Glutamatergic neuron (in vitro differentiated cells): Measurements from ENCODE around the gene RPS6KA1. TPM values are rescaled to one million over a fixed set of nuclear protein-coding genes. Genes with fewer than 3 reads are reported as not detected.

Experiments
- DNase-seq: peaks from one replicate; pipeline ENCODE4 v3.0.0; 2022
- H3K27ac Mint-ChIP-seq: one replicate; pipeline ENCODE4 v1.8.0; 2020; ENCODE audit warnings: mild to moderate bottlenecking, mixed read lengths, inconsistent platforms; ENCODE audit not compliant: unreplicated experiment
- H3K27me3 Mint-ChIP-seq: one replicate; pipeline ENCODE4 v1.8.0; 2020; ENCODE audit warnings: mild to moderate bottlenecking, moderate library complexity, mixed read lengths, inconsistent platforms; ENCODE audit not compliant: unreplicated experiment
- H3K36me3 Mint-ChIP-seq: one replicate; pipeline ENCODE4 v1.8.0; 2020; ENCODE audit warnings: mild to moderate bottlenecking, mixed read lengths, inconsistent platforms; ENCODE audit not compliant: unreplicated experiment
- H3K4me1 Mint-ChIP-seq: one replicate; pipeline ENCODE4 v1.8.0; 2020; ENCODE audit warnings: mild to moderate bottlenecking, low read depth, mixed read lengths, inconsistent platforms; ENCODE audit not compliant: unreplicated experiment
- H3K4me3 Mint-ChIP-seq: one replicate; pipeline ENCODE4 v1.8.0; 2020; ENCODE audit warnings: mild to moderate bottlenecking, mixed read lengths, inconsistent platforms; ENCODE audit not compliant: unreplicated experiment
- H3K9me3 Mint-ChIP-seq: one replicate; pipeline ENCODE4 v1.8.0; 2020; ENCODE audit warnings: mild to moderate bottlenecking, moderate library complexity, mixed read lengths, inconsistent platforms; ENCODE audit not compliant: unreplicated experiment
- CTCF ChIP-seq: fragments of 200-600 bp; sonication (generic); IDR thresholded peaks from one replicate; pipeline ENCODE4 v1.5.0; 2021; ENCODE audit not compliant: partially characterized antibody, unreplicated experiment
- long read RNA-seq: library from polyadenylated mRNA; unstranded; transcript quantifications from one replicate; pipeline ENCODE4 v2.0.0, GENCODE V29; 2020; ENCODE audit not compliant: unreplicated experiment
- total RNA-seq: library from RNA; stranded (reverse); fragmentation: NEBNext Ultra II Directional; extraction: Animal tissue kit (Norgen Biotek cat#: 25700); gene quantifications from one replicate; pipeline ENCODE4 v1.2.1, GENCODE V29; 2021; ENCODE audit not compliant: unreplicated experiment

The RPS6KA1 gene
- total RNA-seq = 10.8 TPM
- long read RNA-seq, partial matches to known transcripts = 0 of 1 reads
- long read RNA-seq, other reads (novel, unspliced or antisense) = 1 of 1 reads

- Mint-ChIP-seq H3K4me3 (peak within 1 kb of the TSS; percentile 92), H3K27ac (peak within 1 kb of the TSS; percentile 64), H3K4me1 (no peaks in the 10 kb centered on the region), H3K27me3 (peaks cover 7% of the 10 kb centered on the region), H3K9me3 (peaks cover 1% of the 10 kb centered on the region), H3K36me3 (no peaks in the 10 kb centered on the region)
- TF ChIP-seq CTCF = no peak
- DNase-seq = peak; percentile 74
These were observed at the start of gene RPS6KA1 for GRCh38 chr1:26529655-26530409. RPS6KA1 (plus strand) TSS chr1:26529761; CDS start chr1:26529921, 160 bp downstream.

- Mint-ChIP-seq H3K27ac (no peak overlapping the region), H3K27me3 (peaks cover 2% of the 10 kb centered on the region), H3K36me3 (no peaks in the 10 kb centered on the region), H3K9me3 (no peaks in the 10 kb centered on the region), H3K4me3 (no peak overlapping the region), H3K4me1 (no peaks in the 10 kb centered on the region)
- TF ChIP-seq CTCF = no peak
- no peak for DNase-seq
These were observed 46.6 kb upstream of the RPS6KA1 start for GRCh38 chr1:26482921-26483320.

- no peaks in the 10 kb centered on the region for H3K4me1 Mint-ChIP-seq
- no peaks in the 10 kb centered on the region for H3K9me3 Mint-ChIP-seq
- no peak for DNase-seq
- H3K27me3 Mint-ChIP-seq = no peaks in the 10 kb centered on the region
- no peak overlapping the region for H3K4me3 Mint-ChIP-seq
- no peak for TF ChIP-seq CTCF
- H3K36me3 Mint-ChIP-seq = no peaks in the 10 kb centered on the region
- no peak overlapping the region for H3K27ac Mint-ChIP-seq
These were observed 45.6 kb upstream of the RPS6KA1 start for GRCh38 chr1:26483980-26484379.

- Mint-ChIP-seq H3K9me3 (no peaks in the 10 kb centered on the region), H3K4me3 (no peak overlapping the region), H3K4me1 (no peaks in the 10 kb centered on the region)
These were observed 39.4 kb upstream of the RPS6KA1 start for GRCh38 chr1:26490155-26490554.

More at GRCh38 chr1:26490155-26490554, 39.4 kb upstream of the RPS6KA1 start:
- Mint-ChIP-seq H3K27ac (no peak overlapping the region), H3K36me3 (no peaks in the 10 kb centered on the region), H3K27me3 (peaks cover 3% of the 10 kb centered on the region)
- no peak for DNase-seq
- no peak for TF ChIP-seq CTCF
